A673 (cell line): ENCODE measurements around the gene TENT5A. TPM values are rescaled to one million over a fixed set of nuclear protein-coding genes. Genes with fewer than 3 reads are reported as not detected.

Source experiments
- BruUV-seq: library from RNA; stranded (reverse); fragments of 400-500 nt; replicated peaks from 2 replicates; lab custom pipeline; 2021; lab: Mats Ljungman, UMichigan
- CTCF ChIA-PET: fragments of 300-600 bp; sonication (Branson Sonifier 250); formaldehyde crosslinking; loops from one replicate; lab custom pipeline; 2022; ENCODE audit warnings: antibody characterized with exemption; lab: Charles Lee
- POLR2A ChIA-PET: fragments of 300-600 bp; sonication (Branson Sonifier 250); formaldehyde crosslinking; loops from one replicate; lab custom pipeline; 2022; ENCODE audit warnings: antibody characterized with exemption; ENCODE audit not compliant: low non-redundant PET; lab: Charles Lee
- DNase-seq: peaks from one replicate; pipeline ENCODE4 v3.0.0-alpha.2; 2015; ENCODE audit warnings: low spot score
- H3K27ac ChIP-seq: fragments of 200-600 bp; sonication (generic); 2 replicates; pipeline ENCODE4 v1.5.1; 2016; ENCODE audit warnings: mixed run types, low read depth, mild to moderate bottlenecking, mixed read lengths, antibody characterized with exemption, low read length; ENCODE audit not compliant: poor library complexity, severe bottlenecking
- H3K27me3 ChIP-seq: fragments of 200-600 bp; sonication (generic); replicated peaks from 2 replicates; pipeline ENCODE4 v1.6.1; 2017; ENCODE audit warnings: mixed run types, low read depth, mild to moderate bottlenecking, mixed read lengths, antibody characterized with exemption, low read length; ENCODE audit not compliant: insufficient read depth, poor library complexity
- H3K36me3 ChIP-seq: fragments of 200-600 bp; sonication (generic); 2 replicates; pipeline ENCODE4 v1.6.1; 2016; ENCODE audit warnings: mixed run types, mild to moderate bottlenecking, mixed read lengths, antibody characterized with exemption, low read length; ENCODE audit not compliant: insufficient read depth, poor library complexity, severe bottlenecking
- H3K4me1 ChIP-seq: fragments of 200-600 bp; sonication (generic); 2 replicates; pipeline ENCODE4 v1.6.1; 2017; ENCODE audit warnings: mixed run types, mild to moderate bottlenecking, mixed read lengths, antibody characterized with exemption, low read length; ENCODE audit not compliant: insufficient read depth, poor library complexity, severe bottlenecking
- H3K4me3 ChIP-seq: fragments of 200-600 bp; sonication (generic); 2 replicates; pipeline ENCODE4 v1.5.1; 2016; ENCODE audit warnings: low read depth, mixed run types, mild to moderate bottlenecking, mixed read lengths, low read length; ENCODE audit not compliant: poor library complexity, severe bottlenecking
- H3K9me3 ChIP-seq: fragments of 200-600 bp; sonication (generic); 2 replicates; pipeline ENCODE4 v1.6.1; 2016; ENCODE audit warnings: mixed run types, low read depth, mild to moderate bottlenecking, mixed read lengths, antibody characterized with exemption, low read length; ENCODE audit not compliant: poor library complexity, severe bottlenecking
- CTCF ChIP-seq: fragments of 300-800, 200-600 bp; sonication (generic); conservative IDR thresholded peaks from 2 replicates; pipeline ENCODE4 v1.5.1; 2017; ENCODE audit warnings: low read depth, mild to moderate bottlenecking, antibody characterized with exemption, low read length, moderate library complexity, mixed read lengths
- EZH2 ChIP-seq: fragments of 200-600 bp; sonication (generic); IDR thresholded peaks from 2 replicates; pipeline ENCODE4 v1.6.1; 2017; ENCODE audit warnings: borderline replicate concordance, low read depth, mild to moderate bottlenecking, mixed read lengths, antibody characterized with exemption, low read length; ENCODE audit not compliant: poor library complexity, severe bottlenecking
- intact Hi-C: fragments of 100-400 bp; cut with micrococcal nuclease; formaldehyde crosslinking; loops from one replicate; pipeline ENCODE4 v1.10.0; 2022; ENCODE audit not compliant: unreplicated experiment
- total RNA-seq: library from RNA; stranded (reverse); gene quantifications from 2 replicates; pipeline ENCODE4 v1.2.3, GENCODE V29; 2021

Gene TENT5A
- total RNA-seq, 1 experiment from 2014 or later, result 37.1 TPM

- TF ChIP-seq CTCF (no peak), EZH2 (no peak)
- POLR2A ChIA-PET, result no interaction called here
- Histone ChIP-seq H3K4me1 (peaks cover 33% of the 10 kb centered on the region), H3K36me3 (no peaks in the 10 kb centered on the region), H3K4me3 (no peak overlapping the region), H3K27ac (no peak overlapping the region), H3K9me3 (no peaks in the 10 kb centered on the region), H3K27me3 (no peaks in the 10 kb centered on the region)
- no TSS peak for BruUV-seq
- no peak for DNase-seq
- intact Hi-C loops, result no loop called here
- CTCF ChIA-PET, result no interaction called here
Measured at GRCh38 chr6:81762132-81762531, 9.7 kb upstream of the TENT5A start.

DNA sequence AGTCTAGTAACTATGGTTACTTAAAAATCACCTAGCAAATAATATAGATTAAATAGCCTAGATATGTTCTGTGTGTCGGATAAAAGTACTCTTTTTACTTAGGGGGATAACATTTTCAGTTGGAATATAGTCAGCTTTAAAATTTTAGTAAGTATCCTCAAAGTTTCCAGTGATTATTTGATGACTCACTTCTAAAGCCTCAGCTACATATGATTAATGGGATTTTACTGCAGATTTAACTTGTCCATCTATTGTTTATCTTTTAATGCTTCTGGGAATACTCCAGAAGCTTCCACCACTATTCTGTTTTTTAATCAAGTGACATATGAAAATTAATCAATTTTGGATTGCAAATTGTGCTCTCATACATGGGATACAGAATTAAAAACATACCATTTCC, 8.7 kb upstream of the TENT5A start:
- BruUV-seq, result no TSS peak
- intact Hi-C loops, result no loop called here
- Histone ChIP-seq H3K27me3 (no peaks in the 10 kb centered on the region), H3K4me1 (peaks cover 30% of the 10 kb centered on the region), H3K4me3 (no peak overlapping the region), H3K9me3 (no peaks in the 10 kb centered on the region), H3K27ac (no peak overlapping the region), H3K36me3 (no peaks in the 10 kb centered on the region)
- TF ChIP-seq EZH2 (no peak), CTCF (no peak)
- POLR2A ChIA-PET, result no interaction called here
- DNase-seq, result peak; percentile 44
- CTCF ChIA-PET, result no interaction called here

DNA sequence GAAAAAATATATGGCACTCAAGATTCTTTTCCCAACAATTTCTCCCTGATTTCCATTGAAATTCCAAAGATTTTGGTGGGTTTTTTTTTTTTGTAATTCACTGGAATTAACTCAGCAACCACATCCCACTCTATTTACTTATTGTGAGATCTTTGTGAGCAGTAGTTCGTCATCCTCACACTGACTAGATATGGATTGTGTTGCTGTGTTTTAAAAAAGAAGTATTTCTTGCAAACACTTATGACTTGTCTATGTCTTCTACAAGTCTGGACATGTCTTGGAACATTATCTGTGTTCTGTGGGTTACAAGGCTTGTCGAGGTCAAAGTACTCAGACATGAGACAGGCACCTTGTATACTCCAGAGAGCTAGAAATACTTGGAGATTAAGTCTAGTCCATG, 7.3 kb upstream of the TENT5A start:
- DNase-seq, result no peak
- Histone ChIP-seq H3K36me3 (no peaks in the 10 kb centered on the region), H3K4me1 (peaks cover 26% of the 10 kb centered on the region), H3K9me3 (no peaks in the 10 kb centered on the region), H3K4me3 (no peak overlapping the region), H3K27me3 (no peaks in the 10 kb centered on the region), H3K27ac (no peak overlapping the region)
- intact Hi-C loops, result no loop called here
- no peak for TF ChIP-seq CTCF
- TF ChIP-seq EZH2, result no peak
- no TSS peak for BruUV-seq
- CTCF ChIA-PET, result no interaction called here
- POLR2A ChIA-PET, result no interaction called here
